DOHH2 (cell line): ENCODE data around the gene SHROOM2.

Experiments used
- EZH2phosphoT487 ChIP-seq: fragments of 200-600 bp; sonication (generic); IDR thresholded peaks from 2 replicates; pipeline ENCODE4 v1.6.1; 2017; ENCODE audit warnings: borderline replicate concordance, mild to moderate bottlenecking, antibody characterized with exemption, low read length, moderate library complexity, mixed read lengths
- TF ChIP-seq, protein P1 (sequence below): fragments of 200-600 bp; sonication (generic); IDR thresholded peaks from one replicate; pipeline ENCODE4 v1.5.1; 2014; ENCODE audit warnings: antibody characterized with exemption, mild to moderate bottlenecking, low read depth, low read length; ENCODE audit not compliant: poor library complexity, severe bottlenecking

GRCh38 chrX:9767375-9767774 lies 18.9 kb upstream of the SHROOM2 start:
- TF ChIP-seq, protein P1, sequence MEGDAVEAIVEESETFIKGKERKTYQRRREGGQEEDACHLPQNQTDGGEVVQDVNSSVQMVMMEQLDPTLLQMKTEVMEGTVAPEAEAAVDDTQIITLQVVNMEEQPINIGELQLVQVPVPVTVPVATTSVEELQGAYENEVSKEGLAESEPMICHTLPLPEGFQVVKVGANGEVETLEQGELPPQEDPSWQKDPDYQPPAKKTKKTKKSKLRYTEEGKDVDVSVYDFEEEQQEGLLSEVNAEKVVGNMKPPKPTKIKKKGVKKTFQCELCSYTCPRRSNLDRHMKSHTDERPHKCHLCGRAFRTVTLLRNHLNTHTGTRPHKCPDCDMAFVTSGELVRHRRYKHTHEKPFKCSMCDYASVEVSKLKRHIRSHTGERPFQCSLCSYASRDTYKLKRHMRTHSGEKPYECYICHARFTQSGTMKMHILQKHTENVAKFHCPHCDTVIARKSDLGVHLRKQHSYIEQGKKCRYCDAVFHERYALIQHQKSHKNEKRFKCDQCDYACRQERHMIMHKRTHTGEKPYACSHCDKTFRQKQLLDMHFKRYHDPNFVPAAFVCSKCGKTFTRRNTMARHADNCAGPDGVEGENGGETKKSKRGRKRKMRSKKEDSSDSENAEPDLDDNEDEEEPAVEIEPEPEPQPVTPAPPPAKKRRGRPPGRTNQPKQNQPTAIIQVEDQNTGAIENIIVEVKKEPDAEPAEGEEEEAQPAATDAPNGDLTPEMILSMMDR = no peak
- TF ChIP-seq EZH2phosphoT487 = no peak
